ENCODE measurements around the gene MFN1. TPM values are rescaled to one million over a fixed set of nuclear protein-coding genes. Genes with fewer than 3 reads are reported as not detected.

The MFN1 gene
- total and polyA plus RNA-seq, 2 of the 13 experiments (the other 11 are each of a cell fraction or from before 2014, with no cell fraction given): 25.2 to 37.5 TPM

DNA sequence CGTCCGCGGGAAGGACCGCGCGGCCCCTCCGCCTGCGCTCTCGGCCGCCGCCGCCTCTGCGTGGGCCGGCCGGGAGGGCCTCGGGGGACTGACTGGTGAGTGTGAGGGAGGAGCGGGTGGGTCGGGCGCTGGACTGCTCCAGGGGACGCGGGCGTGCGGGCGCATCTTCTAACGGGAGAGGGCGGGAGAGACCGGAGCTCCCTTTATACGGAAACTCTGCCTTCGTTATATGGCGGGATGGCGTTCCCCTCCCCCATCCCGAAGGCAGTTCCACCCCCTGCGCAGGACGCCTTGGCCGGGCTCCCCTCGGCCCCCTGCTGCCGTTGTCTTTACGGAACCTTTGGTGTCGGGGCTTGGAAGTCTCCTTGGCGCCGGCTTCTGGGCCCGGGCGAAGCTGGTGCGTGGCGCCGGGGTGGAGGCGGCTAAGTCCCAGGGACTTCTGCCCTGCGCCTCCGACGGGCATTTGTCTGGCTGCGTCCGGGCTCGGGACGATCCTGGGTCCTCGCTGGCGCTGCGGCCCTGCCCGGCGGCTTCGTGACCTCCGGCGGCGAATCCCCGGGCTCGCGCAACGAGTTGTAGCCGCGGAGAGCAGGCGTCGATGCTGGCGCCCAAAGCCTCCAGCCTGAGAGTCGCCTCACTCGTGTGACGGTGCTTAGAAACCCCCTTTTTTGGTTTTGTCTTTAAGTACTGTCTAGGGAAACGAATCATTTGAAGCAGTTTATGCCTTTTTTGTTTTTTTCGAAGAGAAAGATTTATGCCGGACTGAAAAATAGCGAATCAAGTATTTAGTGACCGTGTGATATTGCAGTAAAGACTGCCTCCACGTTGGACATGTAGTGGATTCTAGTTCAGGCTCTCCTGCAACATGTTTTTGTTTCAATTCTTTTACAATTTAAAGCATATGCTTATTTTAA, 24.1 kb upstream of the MFN1 start (continued):
- TF ChIP-seq, protein P1, sequence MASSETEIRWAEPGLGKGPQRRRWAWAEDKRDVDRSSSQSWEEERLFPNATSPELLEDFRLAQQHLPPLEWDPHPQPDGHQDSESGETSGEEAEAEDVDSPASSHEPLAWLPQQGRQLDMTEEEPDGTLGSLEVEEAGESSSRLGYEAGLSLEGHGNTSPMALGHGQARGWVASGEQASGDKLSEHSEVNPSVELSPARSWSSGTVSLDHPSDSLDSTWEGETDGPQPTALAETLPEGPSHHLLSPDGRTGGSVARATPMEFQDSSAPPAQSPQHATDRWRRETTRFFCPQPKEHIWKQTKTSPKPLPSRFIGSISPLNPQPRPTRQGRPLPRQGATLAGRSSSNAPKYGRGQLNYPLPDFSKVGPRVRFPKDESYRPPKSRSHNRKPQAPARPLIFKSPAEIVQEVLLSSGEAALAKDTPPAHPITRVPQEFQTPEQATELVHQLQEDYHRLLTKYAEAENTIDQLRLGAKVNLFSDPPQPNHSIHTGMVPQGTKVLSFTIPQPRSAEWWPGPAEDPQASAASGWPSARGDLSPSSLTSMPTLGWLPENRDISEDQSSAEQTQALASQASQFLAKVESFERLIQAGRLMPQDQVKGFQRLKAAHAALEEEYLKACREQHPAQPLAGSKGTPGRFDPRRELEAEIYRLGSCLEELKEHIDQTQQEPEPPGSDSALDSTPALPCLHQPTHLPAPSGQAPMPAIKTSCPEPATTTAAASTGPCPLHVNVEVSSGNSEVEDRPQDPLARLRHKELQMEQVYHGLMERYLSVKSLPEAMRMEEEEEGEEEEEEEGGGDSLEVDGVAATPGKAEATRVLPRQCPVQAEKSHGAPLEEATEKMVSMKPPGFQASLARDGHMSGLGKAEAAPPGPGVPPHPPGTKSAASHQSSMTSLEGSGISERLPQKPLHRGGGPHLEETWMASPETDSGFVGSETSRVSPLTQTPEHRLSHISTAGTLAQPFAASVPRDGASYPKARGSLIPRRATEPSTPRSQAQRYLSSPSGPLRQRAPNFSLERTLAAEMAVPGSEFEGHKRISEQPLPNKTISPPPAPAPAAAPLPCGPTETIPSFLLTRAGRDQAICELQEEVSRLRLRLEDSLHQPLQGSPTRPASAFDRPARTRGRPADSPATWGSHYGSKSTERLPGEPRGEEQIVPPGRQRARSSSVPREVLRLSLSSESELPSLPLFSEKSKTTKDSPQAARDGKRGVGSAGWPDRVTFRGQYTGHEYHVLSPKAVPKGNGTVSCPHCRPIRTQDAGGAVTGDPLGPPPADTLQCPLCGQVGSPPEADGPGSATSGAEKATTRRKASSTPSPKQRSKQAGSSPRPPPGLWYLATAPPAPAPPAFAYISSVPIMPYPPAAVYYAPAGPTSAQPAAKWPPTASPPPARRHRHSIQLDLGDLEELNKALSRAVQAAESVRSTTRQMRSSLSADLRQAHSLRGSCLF (CRISPR knock-in tag; IDR thresholded peaks at IDR 0.05; ENCODE audit: borderline replicate concordance): 0 out of 2 replicates have a peak, but pooled peaks have one; percentile 60
- TF ChIP-seq ZC3H13 (CRISPR knock-in tag; IDR thresholded peaks at IDR 0.05): no peak
- peak; percentile 10; the same call in 1 of the 2 replicates for TF ChIP-seq BCL6 (CRISPR knock-in tag; IDR thresholded peaks at IDR 0.05)
- TF ChIP-seq PRPF4 (IDR thresholded peaks at IDR 0.05; ENCODE audit: low read depth, low read length, poor library complexity, severe bottlenecking): no peak
- TF ChIP-seq, protein P2, sequence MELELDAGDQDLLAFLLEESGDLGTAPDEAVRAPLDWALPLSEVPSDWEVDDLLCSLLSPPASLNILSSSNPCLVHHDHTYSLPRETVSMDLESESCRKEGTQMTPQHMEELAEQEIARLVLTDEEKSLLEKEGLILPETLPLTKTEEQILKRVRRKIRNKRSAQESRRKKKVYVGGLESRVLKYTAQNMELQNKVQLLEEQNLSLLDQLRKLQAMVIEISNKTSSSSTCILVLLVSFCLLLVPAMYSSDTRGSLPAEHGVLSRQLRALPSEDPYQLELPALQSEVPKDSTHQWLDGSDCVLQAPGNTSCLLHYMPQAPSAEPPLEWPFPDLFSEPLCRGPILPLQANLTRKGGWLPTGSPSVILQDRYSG (CRISPR knock-in tag; IDR thresholded peaks at IDR 0.05): no peak; the same call in 1 of the 2 replicates
- TF ChIP-seq POGZ (CRISPR knock-in tag; IDR thresholded peaks at IDR 0.05): peak; percentile 20; the same call in 1 of the 2 replicates
- TF ChIP-seq, protein P3, sequence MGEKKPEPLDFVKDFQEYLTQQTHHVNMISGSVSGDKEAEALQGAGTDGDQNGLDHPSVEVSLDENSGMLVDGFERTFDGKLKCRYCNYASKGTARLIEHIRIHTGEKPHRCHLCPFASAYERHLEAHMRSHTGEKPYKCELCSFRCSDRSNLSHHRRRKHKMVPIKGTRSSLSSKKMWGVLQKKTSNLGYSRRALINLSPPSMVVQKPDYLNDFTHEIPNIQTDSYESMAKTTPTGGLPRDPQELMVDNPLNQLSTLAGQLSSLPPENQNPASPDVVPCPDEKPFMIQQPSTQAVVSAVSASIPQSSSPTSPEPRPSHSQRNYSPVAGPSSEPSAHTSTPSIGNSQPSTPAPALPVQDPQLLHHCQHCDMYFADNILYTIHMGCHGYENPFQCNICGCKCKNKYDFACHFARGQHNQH (CRISPR knock-in tag; IDR thresholded peaks at IDR 0.05): no peak
- no peak for TF ChIP-seq GTF3A (CRISPR knock-in tag; conservative IDR thresholded peaks at IDR 0.05)
- TF ChIP-seq ZSCAN9 (CRISPR knock-in tag; IDR thresholded peaks at IDR 0.05; ENCODE audit: borderline replicate concordance): peak; percentile 82; the same call in 1 of the 2 replicates
- TF ChIP-seq RBM39 (IDR thresholded peaks at IDR 0.05; ENCODE audit: low read depth, low read length, poor library complexity, severe bottlenecking): no peak
- TF ChIP-seq ZNF205 (CRISPR knock-in tag; IDR thresholded peaks at IDR 0.05): no peak
- TF ChIP-seq TOPORS (CRISPR knock-in tag; IDR thresholded peaks at IDR 0.05): no peak
- no peak for TF ChIP-seq NCOA5 (CRISPR knock-in tag; IDR thresholded peaks at IDR 0.05)
- no peak for TF ChIP-seq HNRNPL (IDR thresholded peaks at IDR 0.05; ENCODE audit: low read depth, low read length)
- peak; percentile 87 for TF ChIP-seq RBFOX2 (IDR thresholded peaks at IDR 0.05; ENCODE audit: low read depth, low read length)
- no peak for TF ChIP-seq RBAK (CRISPR knock-in tag; IDR thresholded peaks at IDR 0.05)
